ENCODE results near the gene ARHGAP40. TPM values are rescaled to one million over a fixed set of nuclear protein-coding genes. Genes with fewer than 3 reads are reported as not detected.

ARHGAP40 gene
- 1.3 TPM for polyA plus RNA-seq (2013, experiment 1 of 2)
- polyA plus RNA-seq (2013, experiment 2 of 2): 1.8 TPM

DNA sequence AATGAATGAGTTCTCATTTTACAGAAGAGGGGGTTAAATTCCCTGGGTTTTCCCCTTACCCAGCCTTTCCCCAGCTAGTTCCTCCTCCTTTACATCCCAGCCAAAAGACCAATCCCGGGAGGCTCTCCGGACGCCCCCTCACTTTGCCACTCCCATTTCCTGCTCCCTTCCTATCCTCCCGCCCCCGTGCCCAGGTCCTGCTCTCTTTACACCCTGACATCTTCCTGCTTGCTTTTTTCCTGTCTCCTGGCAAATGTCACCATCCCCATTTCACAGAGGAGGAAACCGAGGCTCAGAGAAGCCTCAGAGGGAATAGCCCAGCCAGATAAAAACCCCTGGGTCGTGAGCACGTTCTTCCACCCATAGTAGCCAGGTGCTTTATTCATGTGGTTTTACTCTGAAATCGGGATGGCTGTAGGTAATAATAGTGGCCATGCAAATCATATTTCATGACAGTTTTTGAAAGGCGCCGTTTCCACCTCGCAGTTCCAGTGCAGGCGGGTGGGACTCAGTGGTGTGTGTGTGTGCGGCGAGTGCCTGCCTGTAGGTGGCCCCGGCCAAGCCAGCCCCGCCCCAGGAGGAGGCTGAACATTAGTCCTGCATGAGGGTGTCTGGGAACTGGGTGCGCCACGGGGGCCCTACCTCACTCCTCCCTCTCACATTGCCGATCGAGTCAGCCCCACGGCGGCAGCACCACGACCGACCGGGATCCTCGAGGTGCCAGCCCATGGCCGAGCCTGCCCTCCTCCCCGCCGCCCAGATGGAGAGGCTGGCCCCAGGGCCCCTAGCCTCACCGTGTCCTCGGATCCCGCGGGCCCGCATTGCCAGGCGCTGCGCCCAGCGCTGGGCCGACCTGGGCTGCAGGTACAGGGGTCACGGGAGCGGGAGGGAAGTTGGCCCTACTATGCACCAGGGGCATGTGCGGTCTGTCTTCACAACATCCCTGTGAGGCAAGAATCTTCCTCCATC is at the start of gene ARHGAP40:
Gene ARHGAP40, plus strand, starts transcription at position 594 of the 969 bp plus-strand sequence.
- Histone ChIP-seq H3K4me1 (ENCODE audit: insufficient read depth, low read length) (peaks cover 14% of the 10 kb centered on the region; the same call in 1 of the 2 replicates), H3K36me3 (ENCODE audit: insufficient read depth, low read length) (no peaks in the 10 kb centered on the region), H3K27me3 (ENCODE audit: insufficient read depth, low read length) (peaks cover 13% of the 10 kb centered on the region), H3K9ac (ENCODE audit: low read depth, low read length) (no peak within 1 kb of the TSS), H3K9me3 (ENCODE audit: insufficient read depth, low read depth, low read length) (no peaks in the 10 kb centered on the region), H3K4me3 (ENCODE audit: low read length) (peak within 1 kb of the TSS; percentile 58), H3K27ac (ENCODE audit: low read depth, low read length) (peak within 1 kb of the TSS; percentile 3; the same call in 1 of the 2 replicates)
- whole genome bisulfite sequencing: 11% methylated on average over 42 of the region's 42 CpGs

DNA sequence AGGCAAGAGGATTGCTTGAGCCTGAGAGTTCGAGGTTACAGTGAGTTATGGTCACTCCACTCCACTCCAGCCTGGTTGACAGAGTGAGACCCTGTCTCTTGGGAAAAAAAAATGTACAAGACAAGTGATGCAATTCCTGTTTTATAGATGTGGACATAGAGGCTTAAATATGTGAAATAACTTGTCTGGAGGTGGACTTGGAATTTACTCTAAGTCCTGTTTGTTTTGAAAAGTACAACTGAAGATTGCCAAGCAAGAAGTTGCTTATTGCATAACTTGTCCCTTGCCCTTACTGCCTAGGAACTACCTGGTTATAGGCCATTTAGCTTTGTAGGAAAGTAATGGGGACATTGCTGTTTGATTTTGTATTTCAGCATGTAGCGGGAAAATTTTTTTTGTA is 46.6 kb upstream of the ARHGAP40 start:
- Histone ChIP-seq H3K9ac (ENCODE audit: low read depth, low read length) (no peak overlapping the region), H3K27ac (ENCODE audit: low read depth, low read length) (no peak overlapping the region), H3K4me3 (ENCODE audit: low read length) (no peak overlapping the region), H3K9me3 (ENCODE audit: insufficient read depth, low read depth, low read length) (no peaks in the 10 kb centered on the region), H3K4me1 (ENCODE audit: insufficient read depth, low read length) (peaks cover 16% of the 10 kb centered on the region), H3K27me3 (ENCODE audit: insufficient read depth, low read length) (no peaks in the 10 kb centered on the region), H3K36me3 (ENCODE audit: insufficient read depth, low read length) (peaks cover 97% of the 10 kb centered on the region)
- 97% methylated on average over 2 of the region's 2 CpGs for WGBS

DNA sequence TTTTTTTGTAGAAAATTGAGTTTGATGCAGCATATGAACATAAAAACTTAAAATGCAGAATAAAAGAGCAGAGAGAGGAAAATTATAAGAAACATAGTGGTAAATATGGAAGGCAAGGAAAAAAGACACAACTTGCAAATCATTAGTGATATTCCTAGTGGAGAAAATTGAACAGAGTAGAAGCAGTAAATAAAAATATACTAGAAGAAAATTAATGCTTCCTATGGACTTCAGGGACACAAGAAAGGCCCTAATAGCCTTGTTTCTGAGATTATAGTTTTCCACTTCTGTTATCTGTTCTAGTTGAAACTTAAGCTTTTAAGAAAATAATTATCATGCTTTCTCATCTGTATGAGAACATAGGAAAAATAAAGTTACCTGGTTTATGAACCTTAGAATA is 46.2 kb upstream of the ARHGAP40 start:
- Histone ChIP-seq H3K9me3 (ENCODE audit: insufficient read depth, low read depth, low read length) (no peaks in the 10 kb centered on the region), H3K27ac (ENCODE audit: low read depth, low read length) (no peak overlapping the region), H3K36me3 (ENCODE audit: insufficient read depth, low read length) (peaks cover 97% of the 10 kb centered on the region), H3K4me1 (ENCODE audit: insufficient read depth, low read length) (peaks cover 20% of the 10 kb centered on the region), H3K9ac (ENCODE audit: low read depth, low read length) (no peak overlapping the region), H3K27me3 (ENCODE audit: insufficient read depth, low read length) (no peaks in the 10 kb centered on the region), H3K4me3 (ENCODE audit: low read length) (no peak overlapping the region)

DNA sequence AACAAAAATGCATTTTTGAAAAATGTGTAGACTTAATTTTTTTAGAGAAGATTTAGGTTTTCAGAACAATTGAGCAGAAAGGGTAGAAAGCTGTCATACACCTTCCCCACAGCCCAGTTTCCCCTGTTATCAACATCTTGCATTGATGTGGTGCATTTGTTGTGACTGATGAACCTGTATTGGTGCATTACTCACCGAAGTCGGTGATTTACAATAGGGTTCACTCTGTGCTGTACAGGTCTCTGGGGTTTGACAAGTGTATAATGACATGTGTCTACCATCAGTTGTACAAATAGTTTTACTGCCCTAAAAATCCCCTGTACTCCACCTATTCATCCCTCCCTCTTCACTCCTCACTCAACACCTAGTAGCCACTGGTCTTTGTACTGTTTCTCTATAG is 44.4 kb upstream of the ARHGAP40 start:
- 98% methylated on average over 2 of the region's 2 CpGs for WGBS
- Histone ChIP-seq H3K27ac (ENCODE audit: low read depth, low read length) (no peak overlapping the region), H3K4me1 (ENCODE audit: insufficient read depth, low read length) (peaks cover 22% of the 10 kb centered on the region), H3K36me3 (ENCODE audit: insufficient read depth, low read length) (peaks cover 91% of the 10 kb centered on the region), H3K4me3 (ENCODE audit: low read length) (no peak overlapping the region), H3K27me3 (ENCODE audit: insufficient read depth, low read length) (no peaks in the 10 kb centered on the region), H3K9ac (ENCODE audit: low read depth, low read length) (no peak overlapping the region), H3K9me3 (ENCODE audit: insufficient read depth, low read depth, low read length) (no peaks in the 10 kb centered on the region)

DNA sequence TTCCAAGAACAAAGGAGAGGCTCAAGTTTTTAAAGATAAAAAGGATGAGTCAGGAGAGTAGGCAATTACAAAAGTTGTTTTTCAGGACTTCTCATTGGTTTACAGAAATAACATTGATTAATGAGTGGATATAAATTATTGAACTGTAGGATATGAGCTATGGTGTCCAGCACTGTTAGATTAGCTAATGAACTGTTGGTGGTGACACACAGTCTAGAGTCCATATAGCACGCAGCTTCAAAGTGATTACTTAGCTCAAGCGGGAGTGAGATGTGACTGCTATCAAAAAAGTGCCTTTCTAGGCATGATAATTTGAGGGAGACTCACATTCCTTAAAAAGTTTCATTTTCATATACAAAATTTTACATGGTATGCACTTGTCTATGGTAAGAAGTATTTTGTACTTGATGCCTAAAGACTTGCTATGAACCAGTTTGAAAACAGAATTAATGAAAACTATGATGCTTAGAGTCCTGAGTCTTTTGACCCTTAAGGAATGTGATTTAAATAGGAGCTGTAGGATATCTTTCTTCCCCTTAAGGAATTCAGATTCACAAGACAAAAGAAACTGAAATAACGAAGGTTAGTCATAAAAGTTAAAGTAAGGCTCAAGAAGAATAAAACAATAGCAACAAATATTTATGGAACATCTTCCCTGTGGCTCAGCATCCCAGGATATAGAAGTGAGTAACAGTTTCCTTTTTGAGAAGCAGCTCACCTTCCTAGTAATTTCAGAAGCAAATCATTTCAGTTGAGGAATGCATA is 42.8 kb upstream of the ARHGAP40 start:
- WGBS: 91% methylated on average over 2 of the region's 3 CpGs
- Histone ChIP-seq H3K27me3 (ENCODE audit: insufficient read depth, low read length) (no peaks in the 10 kb centered on the region), H3K27ac (ENCODE audit: low read depth, low read length) (peak overlapping the region; percentile 9; the same call in 1 of the 2 replicates), H3K9me3 (ENCODE audit: insufficient read depth, low read depth, low read length) (no peaks in the 10 kb centered on the region), H3K36me3 (ENCODE audit: insufficient read depth, low read length) (peaks cover 89% of the 10 kb centered on the region), H3K4me1 (ENCODE audit: insufficient read depth, low read length) (peaks cover 22% of the 10 kb centered on the region), H3K4me3 (ENCODE audit: low read length) (no peak overlapping the region), H3K9ac (ENCODE audit: low read depth, low read length) (no peak overlapping the region)

DNA sequence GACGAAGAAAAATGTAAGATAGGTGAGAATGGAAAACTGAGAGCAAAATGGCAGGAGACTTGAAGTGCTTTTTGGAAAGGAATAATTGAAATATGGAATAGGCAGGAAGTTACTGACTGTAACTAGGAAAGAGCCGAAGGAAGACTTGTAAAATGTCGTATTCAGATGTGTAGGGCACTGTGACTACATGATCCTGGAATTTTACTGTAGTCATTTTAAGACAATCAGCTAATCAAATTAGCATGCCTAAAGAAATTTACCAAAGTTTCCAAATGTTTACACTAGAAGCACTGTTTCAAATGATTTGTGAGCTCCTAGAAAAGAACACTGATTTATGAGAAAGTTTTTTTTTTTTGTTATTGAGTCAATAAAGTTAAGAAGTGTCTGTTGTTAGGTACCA is 41.8 kb upstream of the ARHGAP40 start:
- H3K36me3 ChIP-seq (ENCODE audit: insufficient read depth, low read length): peaks cover 83% of the 10 kb centered on the region
- H3K9ac ChIP-seq (ENCODE audit: low read depth, low read length): no peak overlapping the region
- H3K27me3 ChIP-seq (ENCODE audit: insufficient read depth, low read length): no peaks in the 10 kb centered on the region
- H3K4me3 ChIP-seq (ENCODE audit: low read length): no peak overlapping the region
- WGBS: 86% methylated on average over 3 of the region's 3 CpGs
- no peaks in the 10 kb centered on the region for H3K9me3 ChIP-seq (ENCODE audit: insufficient read depth, low read depth, low read length)
- H3K4me1 ChIP-seq (ENCODE audit: insufficient read depth, low read length): peaks cover 22% of the 10 kb centered on the region
- H3K27ac ChIP-seq (ENCODE audit: low read depth, low read length): 0 out of 2 replicates have a peak overlapping the region, but pooled peaks have one; percentile 41

DNA sequence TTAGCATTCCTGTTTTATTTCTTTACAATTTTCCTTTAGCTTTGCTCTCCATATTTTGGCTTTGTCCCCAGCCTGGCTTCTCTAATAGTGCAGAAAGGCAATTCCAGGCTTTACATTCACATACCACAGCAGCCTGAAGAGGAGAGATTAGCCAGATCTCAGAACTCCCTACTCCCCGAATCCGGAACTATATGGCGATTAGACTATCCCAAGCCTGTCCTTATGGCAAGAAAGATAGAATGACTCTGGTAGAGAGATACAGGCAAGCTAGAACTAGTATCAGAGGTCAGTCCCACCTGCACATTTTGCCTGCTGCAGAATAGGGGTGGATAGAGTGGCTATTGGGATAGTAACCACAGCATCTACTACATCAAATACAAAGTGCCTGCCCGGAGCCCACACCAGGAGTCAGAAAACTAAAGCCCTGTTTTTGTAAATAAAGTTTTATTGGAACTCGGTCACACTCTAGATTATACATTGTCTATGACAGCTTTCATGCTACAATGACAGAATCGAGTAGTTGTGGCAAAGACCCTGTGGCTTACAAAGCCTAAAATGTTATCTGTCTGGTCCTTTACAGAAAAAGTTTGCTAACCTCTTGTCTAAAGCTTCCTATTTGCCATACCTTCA is 37.7 kb upstream of the ARHGAP40 start:
- H3K4me3 ChIP-seq (ENCODE audit: low read length): no peak overlapping the region
- no peak overlapping the region for H3K27ac ChIP-seq (ENCODE audit: low read depth, low read length)
- peaks cover 12% of the 10 kb centered on the region for H3K4me1 ChIP-seq (ENCODE audit: insufficient read depth, low read length)
- H3K9me3 ChIP-seq (ENCODE audit: insufficient read depth, low read depth, low read length): no peaks in the 10 kb centered on the region
- no peaks in the 10 kb centered on the region for H3K27me3 ChIP-seq (ENCODE audit: insufficient read depth, low read length)
- H3K36me3 ChIP-seq (ENCODE audit: insufficient read depth, low read length): peaks cover 77% of the 10 kb centered on the region
- no peak overlapping the region for H3K9ac ChIP-seq (ENCODE audit: low read depth, low read length)
- 97% methylated on average over 6 of the region's 6 CpGs for WGBS

DNA sequence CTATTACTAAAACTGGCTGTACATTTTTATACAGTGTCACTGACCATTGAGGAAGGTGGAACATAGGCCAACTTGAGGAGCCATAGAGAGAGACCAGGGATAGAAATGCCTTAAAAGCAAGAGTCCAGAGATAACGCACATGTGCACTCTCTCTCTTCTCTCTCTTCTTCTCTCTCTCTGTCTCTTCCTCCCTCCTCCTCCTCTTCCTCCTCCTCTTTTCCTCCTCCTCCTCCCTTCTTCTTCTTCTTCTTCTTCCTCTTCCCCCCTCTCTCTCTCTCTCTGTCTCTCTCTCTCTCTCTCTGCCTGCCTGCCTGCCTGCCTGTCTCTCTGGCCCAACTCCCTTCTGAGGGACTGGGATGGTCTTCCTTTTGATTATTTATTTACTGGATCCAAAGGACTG is 36.9 kb upstream of the ARHGAP40 start:
- peaks cover 10% of the 10 kb centered on the region for H3K4me1 ChIP-seq (ENCODE audit: insufficient read depth, low read length)
- H3K9ac ChIP-seq (ENCODE audit: low read depth, low read length): no peak overlapping the region
- WGBS: 98% methylated on average over 1 of the region's 1 CpG
- no peak overlapping the region for H3K27ac ChIP-seq (ENCODE audit: low read depth, low read length)
- peaks cover 77% of the 10 kb centered on the region for H3K36me3 ChIP-seq (ENCODE audit: insufficient read depth, low read length)
- no peaks in the 10 kb centered on the region for H3K27me3 ChIP-seq (ENCODE audit: insufficient read depth, low read length)
- H3K9me3 ChIP-seq (ENCODE audit: insufficient read depth, low read depth, low read length): no peaks in the 10 kb centered on the region
- H3K4me3 ChIP-seq (ENCODE audit: low read length): no peak overlapping the region

DNA sequence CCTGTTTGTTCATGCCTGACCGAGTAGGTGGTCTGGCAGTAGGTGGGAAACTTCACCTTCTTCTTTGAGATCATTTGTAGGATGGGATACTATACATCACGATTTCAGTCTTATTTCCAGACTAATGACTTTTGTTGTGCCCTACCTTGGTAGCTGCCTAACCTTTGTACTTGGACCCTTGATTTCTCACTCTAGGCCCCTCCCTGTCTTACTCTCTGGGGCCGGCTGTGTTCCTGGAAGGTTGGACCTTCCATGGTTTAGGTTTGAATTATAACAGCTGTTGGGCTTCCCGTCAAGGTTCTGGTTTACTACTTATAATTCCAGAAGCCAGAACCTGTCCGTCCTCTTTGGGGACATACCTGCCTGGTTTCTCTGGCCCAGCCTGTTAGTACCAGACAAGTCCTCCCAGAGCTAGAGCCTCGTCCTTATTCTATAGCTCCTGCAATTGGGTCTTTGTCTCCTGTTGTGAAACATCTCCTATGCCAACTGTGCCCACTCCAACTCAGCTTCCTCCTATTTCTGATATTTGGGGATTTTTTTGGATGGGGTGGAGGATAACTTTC is 35.5 kb upstream of the ARHGAP40 start:
- H3K36me3 ChIP-seq (ENCODE audit: insufficient read depth, low read length): peaks cover 84% of the 10 kb centered on the region
- no peaks in the 10 kb centered on the region for H3K9me3 ChIP-seq (ENCODE audit: insufficient read depth, low read depth, low read length)
- H3K4me3 ChIP-seq (ENCODE audit: low read length): no peak overlapping the region
- no peak overlapping the region for H3K9ac ChIP-seq (ENCODE audit: low read depth, low read length)
- no peak overlapping the region for H3K27ac ChIP-seq (ENCODE audit: low read depth, low read length)
- WGBS: 91% methylated on average over 6 of the region's 6 CpGs
- no peaks in the 10 kb centered on the region for H3K4me1 ChIP-seq (ENCODE audit: insufficient read depth, low read length)
- no peaks in the 10 kb centered on the region for H3K27me3 ChIP-seq (ENCODE audit: insufficient read depth, low read length)

DNA sequence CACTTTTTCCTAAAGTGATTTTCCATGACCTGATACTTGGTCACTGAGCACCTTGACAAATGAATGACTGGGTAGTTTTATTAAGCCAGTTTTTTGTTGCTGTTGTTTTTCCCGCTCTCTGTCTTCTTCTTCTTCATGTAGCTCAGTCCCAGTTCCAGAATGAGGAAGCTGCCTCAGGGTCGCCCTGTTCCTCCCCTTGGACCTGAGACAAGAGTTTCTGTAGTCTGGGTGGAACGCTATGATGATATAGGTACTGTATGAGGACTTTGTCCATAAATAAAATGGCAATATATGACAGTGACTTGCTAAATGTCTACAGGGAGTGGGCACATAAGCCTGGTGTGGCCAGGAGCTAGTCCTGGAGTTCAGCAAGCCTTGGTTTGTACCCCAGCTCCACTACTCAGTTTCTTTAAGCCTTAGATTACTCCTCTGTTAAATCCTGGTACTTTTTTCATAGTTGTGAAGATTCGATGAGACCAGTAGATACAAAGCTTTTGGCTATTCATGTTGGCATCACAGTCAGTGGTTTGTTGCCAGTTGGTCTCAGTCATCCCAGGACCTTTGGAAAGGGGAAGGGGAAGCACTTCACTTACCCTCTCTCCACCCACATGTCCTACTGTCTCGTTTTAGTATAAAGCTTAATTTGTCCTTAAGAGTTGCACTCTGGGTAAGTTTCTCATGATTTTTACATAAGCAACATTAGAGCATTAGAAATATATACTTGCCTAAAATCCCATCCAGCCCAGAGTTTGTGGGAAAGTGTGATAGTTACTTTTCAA is 31.7 kb upstream of the ARHGAP40 start:
- Histone ChIP-seq H3K4me1 (ENCODE audit: insufficient read depth, low read length) (no peaks in the 10 kb centered on the region), H3K27me3 (ENCODE audit: insufficient read depth, low read length) (no peaks in the 10 kb centered on the region), H3K4me3 (ENCODE audit: low read length) (no peak overlapping the region), H3K9ac (ENCODE audit: low read depth, low read length) (no peak overlapping the region), H3K36me3 (ENCODE audit: insufficient read depth, low read length) (peaks cover 85% of the 10 kb centered on the region), H3K27ac (ENCODE audit: low read depth, low read length) (no peak overlapping the region), H3K9me3 (ENCODE audit: insufficient read depth, low read depth, low read length) (no peaks in the 10 kb centered on the region)
- WGBS: 93% methylated on average over 4 of the region's 5 CpGs
